HG03575 (cell line): Measurements from ENCODE around the gene RAPGEF1.
"Not testable (repeated sequence)": the region's sequence is repeated elsewhere in the genome, so short reads cannot be mapped to it uniquely, and the experiment has no call there.

ENCODE experiments used
- ATAC-seq: cut with Tn5 transposase; IDR thresholded peaks from one replicate; pipeline ENCODE4 v1.9.1; 2021; ENCODE audit not compliant: unreplicated experiment, insufficient number of reproducible peaks, low FRiP score; ENCODE audit errors: extremely low read depth

RAPGEF1 gene

DNA sequence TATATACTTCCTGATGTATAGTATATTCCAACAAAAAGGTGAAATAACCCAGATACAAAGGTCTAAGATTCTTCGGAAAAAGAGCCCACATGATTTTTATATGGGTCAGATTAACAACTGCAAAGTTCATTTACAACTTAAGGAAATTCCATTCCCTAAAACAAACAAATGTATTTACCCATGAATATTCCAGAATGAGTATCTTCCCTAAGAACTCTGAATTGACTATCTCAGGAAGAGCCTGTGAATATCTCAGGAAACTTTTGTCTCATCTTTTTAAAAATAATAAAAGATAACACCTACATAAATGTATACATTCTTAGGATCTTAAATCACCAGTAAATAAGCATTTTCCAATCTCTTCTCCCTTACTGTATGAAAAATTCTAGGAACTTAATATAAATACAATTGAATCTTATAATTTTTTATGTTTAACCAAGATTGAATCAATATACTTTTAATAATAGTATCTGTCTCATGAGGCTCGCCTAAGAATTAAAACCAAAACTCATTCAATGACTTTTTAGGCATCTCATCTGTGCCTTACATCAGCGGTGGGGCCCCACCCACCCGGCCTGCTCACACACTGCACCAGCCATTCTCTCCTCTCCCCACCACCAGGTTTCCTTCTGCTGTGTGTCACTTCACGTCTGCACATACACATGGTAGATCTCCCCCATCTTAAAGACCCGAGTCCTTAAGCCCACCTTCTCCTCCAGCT is 78.1 kb downstream of the RAPGEF1 start:
- ATAC-seq, result no peak

DNA sequence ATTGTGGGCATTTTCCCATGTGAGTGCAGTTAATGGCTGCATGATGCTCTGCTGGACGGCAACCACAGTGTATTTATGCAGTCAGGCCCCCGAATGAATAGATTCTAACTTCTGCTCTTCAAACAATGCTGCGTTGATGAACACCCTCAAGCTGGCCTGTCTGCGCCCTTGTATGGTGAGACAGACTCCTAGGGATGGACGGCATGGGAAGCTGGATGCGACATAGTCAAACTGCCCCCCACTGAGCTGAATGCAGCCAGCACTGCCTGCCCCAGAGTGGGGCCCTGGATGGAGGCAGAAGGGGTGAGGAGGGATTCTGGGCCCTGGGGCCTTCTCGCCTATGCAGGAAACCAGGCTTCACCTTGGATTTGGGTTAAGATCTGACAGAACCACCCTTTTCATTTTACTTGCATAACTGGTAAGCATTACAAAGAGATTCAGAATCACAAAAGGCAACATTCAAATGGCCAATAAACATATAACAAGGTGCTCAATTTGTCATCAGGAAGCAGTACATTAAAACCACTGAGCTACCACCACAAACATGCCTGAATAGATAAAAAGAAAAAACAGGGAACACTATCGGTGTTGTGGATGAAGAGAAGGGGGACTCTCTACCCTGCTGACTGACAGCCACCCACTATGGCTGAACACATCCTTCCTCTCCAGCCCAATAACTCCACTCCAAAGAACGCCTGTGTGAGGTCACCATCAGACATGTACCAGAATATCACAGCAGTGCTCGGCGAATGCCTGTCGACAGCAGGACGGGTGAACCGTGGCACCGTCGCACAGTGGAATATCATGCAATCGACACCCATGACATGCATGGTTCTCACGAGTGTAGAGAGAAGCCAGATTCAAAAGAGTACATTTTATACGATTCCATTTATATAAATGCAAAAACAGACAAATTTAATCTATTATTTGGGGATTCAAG is 79.1 kb downstream of the RAPGEF1 start:
- no peak for ATAC-seq

DNA sequence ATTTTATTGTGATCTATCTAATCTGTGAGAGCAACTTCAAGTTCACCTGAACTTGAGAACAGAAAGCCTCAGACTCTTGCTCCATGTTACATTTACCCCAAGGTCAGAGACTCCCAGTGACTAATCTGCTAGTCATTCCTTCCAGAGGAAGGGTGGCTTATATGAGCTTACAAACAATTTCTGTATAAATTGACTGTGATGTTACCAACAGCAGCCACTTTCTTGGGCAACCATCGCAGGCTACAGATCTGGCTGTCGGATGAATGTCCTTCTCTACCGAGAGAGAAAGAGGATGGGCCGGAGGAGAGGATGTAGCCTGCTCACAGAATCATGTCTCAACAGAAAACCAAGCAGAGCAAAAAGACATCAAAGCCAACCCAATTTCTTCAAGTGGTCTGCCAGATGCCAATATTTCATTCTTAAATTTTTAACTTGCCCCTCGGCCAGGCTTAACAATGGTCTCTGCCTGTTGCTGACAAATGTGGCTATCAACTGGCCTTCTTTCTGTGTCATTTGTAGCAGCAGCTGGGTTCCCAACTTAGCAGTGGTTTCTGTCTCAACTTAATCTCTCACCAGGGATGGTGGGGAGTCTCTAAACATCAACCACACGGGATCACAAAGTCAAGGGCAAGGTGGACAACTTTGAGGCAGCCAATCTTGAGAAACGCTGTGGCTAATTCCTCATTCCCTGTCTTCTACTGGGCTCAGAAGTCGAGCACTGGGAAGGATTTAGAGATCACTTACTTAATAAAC is 81.3 kb downstream of the RAPGEF1 start:
- no peak for ATAC-seq

DNA sequence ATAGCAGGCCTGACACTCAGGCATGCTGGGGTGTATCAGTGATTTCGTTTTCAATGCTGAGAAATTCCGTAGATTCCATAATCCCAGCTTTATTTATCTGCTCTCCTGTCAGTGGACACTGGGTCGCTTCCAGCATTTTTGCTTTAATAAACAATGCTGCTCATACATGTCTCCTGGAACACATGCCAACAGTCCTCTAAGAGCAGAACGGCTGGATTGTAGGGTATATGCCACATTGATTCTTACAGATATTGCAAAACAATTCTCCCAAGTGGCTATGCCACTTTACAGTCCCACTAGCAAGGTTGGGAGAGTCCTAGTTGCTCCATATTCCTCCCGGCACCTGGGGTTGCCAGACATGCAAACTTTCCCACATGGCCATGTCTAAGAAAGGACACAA is 81.9 kb downstream of the RAPGEF1 start:
- no peak for ATAC-seq

DNA sequence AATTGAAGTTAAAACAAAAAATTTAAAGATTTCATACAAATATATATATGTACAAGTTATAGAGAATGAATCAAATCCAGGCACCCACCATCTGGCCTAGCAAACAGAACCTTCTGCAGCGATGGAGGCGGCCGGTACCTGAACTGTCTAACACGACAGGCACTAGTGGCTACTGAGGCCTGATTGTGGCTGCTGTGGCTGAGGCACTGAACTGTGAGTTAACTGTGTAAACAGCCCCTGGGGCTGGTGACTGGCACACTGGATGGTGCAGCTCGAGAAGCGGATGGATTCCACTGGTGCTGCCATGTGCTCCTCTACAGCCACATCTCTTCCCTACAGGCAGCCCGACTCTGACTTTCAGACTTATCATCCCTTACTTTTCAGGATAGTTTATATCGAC is 82.4 kb downstream of the RAPGEF1 start:
- ATAC-seq, result no peak

- no peak for ATAC-seq
Measured at GRCh38 chr9:131657037-131657377, 82.9 kb downstream of the RAPGEF1 start.

DNA sequence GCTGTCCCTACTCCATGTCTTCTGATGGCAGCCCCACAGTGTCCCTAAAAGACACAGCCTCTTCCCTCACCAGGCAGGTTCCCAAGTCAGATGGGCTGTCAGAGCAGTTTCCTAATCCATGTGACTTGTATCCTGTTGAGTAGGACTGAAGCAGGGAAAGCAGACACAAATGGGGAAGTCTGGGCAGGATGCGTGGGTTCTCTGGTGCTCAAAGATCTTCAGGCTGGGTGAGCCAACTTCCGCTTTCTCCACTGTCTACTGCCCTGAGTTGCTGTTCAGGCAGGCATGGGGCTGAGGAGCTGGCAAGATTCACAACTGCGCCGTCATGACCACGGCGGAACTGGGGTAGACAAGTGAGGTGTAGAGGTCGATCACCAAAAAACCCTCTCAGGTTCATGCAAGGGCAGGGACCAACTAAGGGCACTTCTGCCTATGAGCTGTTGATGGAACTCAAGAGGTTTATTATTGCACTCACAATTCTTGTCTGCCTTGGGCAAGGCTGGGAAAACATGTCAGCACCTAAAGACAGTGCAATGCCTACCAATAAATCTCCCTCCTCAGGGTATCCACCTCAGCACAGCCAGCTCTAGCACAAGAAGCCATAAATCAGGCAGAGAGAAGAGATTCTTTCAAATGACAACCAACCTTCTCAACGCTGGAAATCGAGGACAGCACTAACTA is 83.4 kb downstream of the RAPGEF1 start:
- peak; percentile 65 for ATAC-seq

DNA sequence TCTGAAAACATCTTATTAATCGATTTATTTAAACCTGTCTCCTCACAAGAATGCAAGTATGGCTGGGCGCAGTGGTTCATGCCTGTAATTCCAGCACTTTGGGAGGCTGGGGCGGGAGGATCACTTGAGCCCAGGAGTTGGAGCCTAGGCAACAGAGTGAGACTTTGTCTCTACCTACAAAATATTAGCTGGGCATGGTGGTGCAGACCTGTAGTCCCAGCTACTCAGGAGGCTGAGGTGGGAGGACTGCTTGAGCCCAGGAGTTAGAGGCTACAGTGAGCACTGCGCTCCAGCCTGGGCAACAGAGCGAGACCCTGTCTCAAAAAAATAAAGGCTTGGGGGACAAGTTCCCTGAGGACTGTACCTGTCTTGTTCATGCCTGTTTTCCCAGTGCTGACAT is 85.5 kb downstream of the RAPGEF1 start:
- ATAC-seq, result not testable (repeated sequence)

DNA sequence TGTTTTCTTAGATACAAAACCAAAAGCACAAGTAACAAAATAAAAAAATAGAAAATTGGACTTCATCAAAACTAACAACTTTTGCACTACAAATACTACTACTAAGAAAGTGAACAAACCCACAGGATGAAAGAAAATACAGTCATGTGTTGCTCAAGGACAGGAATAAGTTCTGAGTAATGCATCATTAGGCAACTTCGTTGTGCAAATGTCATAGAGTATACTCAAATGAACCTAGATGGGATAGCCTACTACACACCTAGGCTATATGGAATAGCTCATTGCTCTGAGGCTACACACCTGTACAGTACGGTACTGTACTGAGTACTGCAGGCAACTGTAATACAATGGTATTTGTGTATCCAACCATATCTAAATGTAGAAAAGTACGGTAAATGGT is 88.3 kb downstream of the RAPGEF1 start:
- no peak for ATAC-seq

DNA sequence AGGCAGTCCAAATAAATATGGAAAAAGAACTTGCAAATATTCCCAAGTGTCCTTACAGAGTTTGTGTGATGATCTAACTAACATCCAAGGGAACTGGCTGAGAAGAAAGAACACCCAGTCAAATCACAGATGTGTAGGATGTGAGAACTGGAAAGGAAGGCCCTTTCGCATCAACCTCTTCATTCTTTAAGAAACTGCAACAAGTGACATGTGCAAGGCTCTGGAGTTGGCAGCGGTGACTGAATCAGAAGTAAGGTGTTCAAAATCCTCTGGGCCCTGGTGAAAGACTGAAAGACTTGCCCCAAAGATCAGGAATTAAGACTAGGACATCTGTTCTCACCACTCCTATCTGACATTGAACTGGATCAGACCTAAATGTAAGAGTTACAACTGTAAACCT is 88.7 kb downstream of the RAPGEF1 start:
- ATAC-seq, result no peak

- no peak for ATAC-seq
Measured at GRCh38 chr9:131650254-131650653, 89.6 kb downstream of the RAPGEF1 start.

DNA sequence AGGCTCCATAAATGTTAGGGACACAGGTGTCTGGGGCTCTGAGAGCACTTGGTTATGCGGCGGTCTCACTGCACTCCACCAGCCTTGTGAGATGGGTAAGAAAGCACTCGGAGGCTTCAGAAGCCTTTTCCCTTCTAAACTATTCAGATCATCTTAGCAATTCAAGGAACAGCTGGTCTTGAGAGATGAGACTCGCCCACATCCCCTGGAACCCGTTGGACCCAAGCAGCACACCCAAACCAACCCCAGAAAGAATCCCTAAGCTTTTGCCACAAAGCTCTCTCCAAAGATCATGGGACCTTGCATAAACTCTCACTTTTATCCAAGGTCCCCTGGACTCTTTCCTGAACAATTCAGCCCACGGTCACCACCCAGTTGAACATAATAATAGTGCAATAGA is 90.2 kb downstream of the RAPGEF1 start:
- no peak for ATAC-seq

GRCh38 chr9:131645078-131645776 is 94.6 kb downstream of the RAPGEF1 start:
- ATAC-seq, result no peak

DNA sequence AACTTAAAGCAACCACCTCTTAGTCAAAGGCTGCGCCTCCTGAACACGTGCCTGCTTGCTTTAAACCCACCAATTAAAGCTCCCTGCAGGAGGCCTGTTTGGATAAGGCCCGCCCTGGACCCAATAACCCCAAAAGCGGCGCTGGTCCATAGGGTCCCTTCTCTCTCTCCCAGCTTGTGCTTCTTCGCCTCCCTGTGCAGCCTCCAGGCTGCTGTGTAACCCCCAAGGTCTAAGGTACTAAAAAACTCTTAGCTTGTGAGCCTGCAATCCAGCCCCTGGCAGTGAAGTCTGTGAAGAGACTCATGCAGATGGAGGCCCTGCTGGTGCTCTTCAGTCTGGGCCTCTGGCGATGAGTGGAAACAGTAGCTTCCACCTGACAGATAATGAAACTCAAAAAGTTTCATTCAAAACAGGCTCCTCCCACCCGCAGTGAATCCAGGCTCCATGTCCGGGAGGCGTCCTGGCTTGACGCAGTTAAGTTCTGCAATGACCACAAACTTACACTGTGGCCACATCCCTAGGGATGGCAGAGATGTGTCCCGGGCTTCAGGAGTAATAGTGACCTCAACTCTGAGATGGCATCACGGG is 97.3 kb downstream of the RAPGEF1 start:
- ATAC-seq, result no peak

DNA sequence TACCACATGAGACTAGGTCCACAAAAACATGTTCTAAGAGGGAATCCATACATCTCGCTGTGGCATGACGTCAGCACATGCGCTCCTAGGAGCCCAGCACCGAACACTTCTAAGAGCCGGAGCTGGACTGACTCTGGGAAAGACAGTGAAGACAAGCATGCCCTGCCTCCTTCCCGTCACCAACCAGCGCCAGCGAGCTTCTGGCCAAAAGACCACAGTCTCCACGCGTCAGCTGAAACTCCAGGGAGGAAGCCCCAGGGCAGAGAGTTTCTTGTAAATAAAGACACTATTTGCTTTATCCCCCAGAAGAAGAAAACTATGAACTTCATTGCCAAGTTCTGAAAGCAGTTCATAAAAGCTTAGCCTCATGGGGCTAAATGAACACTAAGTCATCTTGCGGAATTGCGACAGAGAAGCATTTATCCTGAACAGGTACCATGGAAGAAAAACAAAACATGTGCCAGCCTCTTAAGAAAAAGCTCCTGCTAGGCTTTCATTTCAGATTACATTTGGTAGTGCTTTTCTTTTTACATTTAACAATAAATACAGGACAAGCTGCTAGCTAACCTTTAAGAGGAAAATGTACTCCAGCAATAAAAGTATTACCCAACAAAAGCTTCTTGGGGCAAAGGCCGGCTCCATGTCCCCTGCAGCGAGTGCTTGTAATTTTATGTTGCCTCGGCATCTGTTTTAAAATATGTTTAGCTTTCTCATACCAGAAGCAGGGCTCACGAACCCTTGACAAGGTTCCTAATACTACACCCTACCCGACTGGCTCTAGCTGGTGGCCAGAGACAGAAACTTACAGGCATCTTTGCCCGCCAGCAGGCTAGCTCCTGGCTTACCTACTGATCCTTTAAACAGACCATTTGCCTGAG is 98.0 kb downstream of the RAPGEF1 start:
- ATAC-seq, result no peak

GRCh38 chr9:131640438-131641137 is 99.3 kb downstream of the RAPGEF1 start:
- no peak for ATAC-seq
